Fibroblast of pulmonary artery (primary cell): ENCODE measurements around the gene UBAC1.
A peak's percentile ranks its signal among the peaks of the same experiment; 100 is the strongest.

Experiments
- DNase-seq: peaks from one replicate; pipeline ENCODE4 v3.0.0-alpha.2; 2010; ENCODE audit warnings: low read depth
- H3K4me3 ChIP-seq: replicated peaks from 2 replicates; pipeline ENCODE4 v1.5.1; 2011; ENCODE audit warnings: low read depth, mild to moderate bottlenecking, control low read depth, low read length, moderate library complexity
- TF ChIP-seq, protein P1 (sequence below): IDR thresholded peaks from 2 replicates; pipeline ENCODE4 v1.5.1; 2011; ENCODE audit warnings: mild to moderate bottlenecking, control low read depth, low read length, inconsistent platforms; ENCODE audit errors: missing control alignments

UBAC1 gene

GRCh38 chr9:135976944-135977343 lies 15.8 kb upstream of the UBAC1 start:
- TF ChIP-seq, protein P1, sequence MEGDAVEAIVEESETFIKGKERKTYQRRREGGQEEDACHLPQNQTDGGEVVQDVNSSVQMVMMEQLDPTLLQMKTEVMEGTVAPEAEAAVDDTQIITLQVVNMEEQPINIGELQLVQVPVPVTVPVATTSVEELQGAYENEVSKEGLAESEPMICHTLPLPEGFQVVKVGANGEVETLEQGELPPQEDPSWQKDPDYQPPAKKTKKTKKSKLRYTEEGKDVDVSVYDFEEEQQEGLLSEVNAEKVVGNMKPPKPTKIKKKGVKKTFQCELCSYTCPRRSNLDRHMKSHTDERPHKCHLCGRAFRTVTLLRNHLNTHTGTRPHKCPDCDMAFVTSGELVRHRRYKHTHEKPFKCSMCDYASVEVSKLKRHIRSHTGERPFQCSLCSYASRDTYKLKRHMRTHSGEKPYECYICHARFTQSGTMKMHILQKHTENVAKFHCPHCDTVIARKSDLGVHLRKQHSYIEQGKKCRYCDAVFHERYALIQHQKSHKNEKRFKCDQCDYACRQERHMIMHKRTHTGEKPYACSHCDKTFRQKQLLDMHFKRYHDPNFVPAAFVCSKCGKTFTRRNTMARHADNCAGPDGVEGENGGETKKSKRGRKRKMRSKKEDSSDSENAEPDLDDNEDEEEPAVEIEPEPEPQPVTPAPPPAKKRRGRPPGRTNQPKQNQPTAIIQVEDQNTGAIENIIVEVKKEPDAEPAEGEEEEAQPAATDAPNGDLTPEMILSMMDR = no peak
- H3K4me3 ChIP-seq = no peak overlapping the region
- no peak for DNase-seq

DNA sequence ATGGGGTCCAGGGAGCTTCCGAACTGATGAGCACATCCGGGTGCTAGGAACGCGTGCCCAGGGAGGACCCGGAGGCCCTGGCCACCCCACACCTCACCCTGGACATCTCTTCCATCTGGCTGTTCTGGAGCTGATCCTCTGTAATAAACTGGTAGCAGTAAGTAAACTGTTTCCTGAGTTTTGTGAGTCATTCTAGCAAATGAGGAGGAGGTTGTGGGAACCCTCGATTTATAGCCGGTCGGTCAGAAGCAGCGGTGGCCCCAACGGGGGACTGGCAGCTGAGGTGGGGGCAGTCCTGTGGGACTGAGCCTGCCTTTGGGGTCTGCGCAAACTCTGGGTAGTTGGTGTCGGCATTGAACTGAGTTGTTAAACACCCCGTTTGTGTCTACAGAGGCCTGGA lies 15.4 kb upstream of the UBAC1 start:
- DNase-seq = no peak
- H3K4me3 ChIP-seq = no peak overlapping the region
- TF ChIP-seq, protein P1 = no peak

DNA sequence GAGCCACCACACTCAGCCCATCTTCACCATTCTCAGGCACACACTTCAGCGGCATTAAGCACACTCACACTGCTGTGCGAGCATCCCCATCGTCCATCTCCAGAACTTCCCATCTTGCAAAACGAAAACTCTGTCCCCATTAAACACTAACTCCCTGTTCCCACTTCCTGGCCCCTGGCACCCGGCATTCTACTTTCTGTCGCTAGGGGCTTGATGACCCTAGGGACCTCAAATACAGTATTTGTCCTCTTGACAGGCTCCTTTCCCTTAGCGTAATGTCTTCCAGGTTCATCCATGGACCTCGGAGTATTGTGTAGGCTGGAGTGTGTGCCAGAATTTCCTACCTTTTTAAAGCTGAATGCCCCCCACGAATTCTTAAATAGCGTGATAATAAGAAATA lies 14.7 kb upstream of the UBAC1 start:
- no peak overlapping the region for H3K4me3 ChIP-seq
- TF ChIP-seq, protein P1 = no peak
- DNase-seq = no peak

DNA sequence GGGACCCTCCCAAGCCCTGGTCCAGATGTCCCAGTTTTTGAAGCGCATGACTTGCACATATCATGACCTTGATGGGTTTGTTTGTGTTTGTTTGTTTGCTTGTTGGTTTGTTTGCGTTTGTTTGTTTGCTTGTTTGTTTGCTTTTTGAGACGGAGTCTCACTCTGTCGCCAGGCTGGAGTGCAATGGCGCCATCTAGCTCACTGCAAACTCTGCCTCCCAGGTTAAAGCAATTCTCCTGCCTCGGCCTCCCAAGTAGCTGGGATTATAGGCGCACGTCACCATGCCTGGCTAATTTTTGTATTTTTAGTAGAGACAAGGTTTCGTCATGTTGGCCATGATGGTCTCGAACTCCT lies 13.0 kb upstream of the UBAC1 start:
- TF ChIP-seq, protein P1 = peak; percentile 18
- no peak overlapping the region for H3K4me3 ChIP-seq
- DNase-seq = no peak

- no peak overlapping the region for H3K4me3 ChIP-seq
- DNase-seq = peak; percentile 51
- TF ChIP-seq, protein P1 = no peak
Measured at GRCh38 chr9:135973277-135974219, 12.4 kb upstream of the UBAC1 start.

DNA sequence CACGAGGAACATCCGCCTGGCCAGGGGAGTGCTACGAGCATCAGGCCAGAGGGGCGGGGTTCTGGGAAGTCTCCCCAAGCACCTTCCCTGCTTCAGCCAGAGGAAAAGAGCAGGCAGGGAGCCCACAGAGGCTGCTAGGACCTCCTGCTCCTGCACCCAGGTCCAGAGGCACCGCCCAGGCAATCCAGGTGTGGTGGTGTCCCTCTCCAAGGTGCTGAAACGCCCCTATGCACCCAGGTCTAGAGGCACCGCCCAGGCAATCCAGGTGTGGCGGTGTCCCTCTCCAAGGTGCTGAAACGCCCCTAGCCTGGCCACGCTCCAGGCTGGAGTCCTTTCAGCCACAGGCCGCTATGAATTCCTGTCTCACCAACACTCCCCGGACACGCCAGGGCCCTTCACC lies 10.7 kb upstream of the UBAC1 start:
- DNase-seq = no peak
- TF ChIP-seq, protein P1 = no peak
- no peak overlapping the region for H3K4me3 ChIP-seq
